Karpas-422 (cell line): Measurements from ENCODE around the gene IL5RA. TPM values are rescaled to one million over a fixed set of nuclear protein-coding genes. Genes with fewer than 3 reads are reported as not detected.

Source experiments
- DNase-seq: peaks from one replicate; pipeline ENCODE4 v3.0.0-alpha.2; 2015
- H2AFZ ChIP-seq: fragments of 200-600 bp; sonication (generic); 2 replicates; pipeline ENCODE4 v1.6.1; 2014; ENCODE audit warnings: antibody characterized with exemption, low read length, mixed read lengths
- H3K27ac ChIP-seq: fragments of 200-600 bp; sonication (generic); 2 replicates; pipeline ENCODE4 v1.5.1; 2014; ENCODE audit warnings: mild to moderate bottlenecking, low read length, moderate library complexity
- H3K27me3 ChIP-seq: fragments of 200-600 bp; sonication (generic); 2 replicates; pipeline ENCODE4 v1.6.1; 2014; ENCODE audit warnings: low read length, mixed read lengths
- H3K36me3 ChIP-seq: fragments of 200-600 bp; sonication (generic); 2 replicates; pipeline ENCODE4 v1.6.1; 2014; ENCODE audit warnings: low read length, mixed read lengths; ENCODE audit not compliant: insufficient read depth
- H3K4me1 ChIP-seq: fragments of 200-600 bp; sonication (generic); 2 replicates; pipeline ENCODE4 v1.6.1; 2014; ENCODE audit warnings: mild to moderate bottlenecking, low read length, mixed read lengths
- H3K4me2 ChIP-seq: fragments of 200-600 bp; sonication (generic); 2 replicates; pipeline ENCODE4 v1.6.1; 2014; ENCODE audit warnings: low read length, low read depth, mild to moderate bottlenecking; ENCODE audit not compliant: poor library complexity, severe bottlenecking
- H3K4me3 ChIP-seq: fragments of 200-600 bp; sonication (generic); 2 replicates; pipeline ENCODE4 v1.5.1; 2014; ENCODE audit warnings: mild to moderate bottlenecking, antibody characterized with exemption, low read length, mixed read lengths
- H3K79me2 ChIP-seq: fragments of 200-600 bp; sonication (generic); 2 replicates; pipeline ENCODE4 v1.6.1; 2014; ENCODE audit warnings: mild to moderate bottlenecking, low read length, mixed read lengths
- H3K9ac ChIP-seq: fragments of 200-600 bp; sonication (generic); 2 replicates; pipeline ENCODE4 v1.6.0; 2014; ENCODE audit warnings: low read length
- H3K9me2 ChIP-seq: fragments of 200-600 bp; sonication (generic), shearing (Covaris generic); replicated peaks from 2 replicates; pipeline ENCODE4 v1.6.0; 2014; ENCODE audit warnings: mild to moderate bottlenecking, low read length, moderate library complexity; ENCODE audit not compliant: insufficient read depth
- H3K9me3 ChIP-seq: fragments of 300-700, 200-600 bp; sonication (generic); 2 replicates; pipeline ENCODE4 v1.6.1; 2014; ENCODE audit warnings: low read length, mixed read lengths
- H4K20me1 ChIP-seq: fragments of 200-600 bp; sonication (generic); 2 replicates; pipeline ENCODE4 v1.6.1; 2014; ENCODE audit warnings: mild to moderate bottlenecking, antibody characterized with exemption, low read length, low read depth; ENCODE audit not compliant: insufficient read depth
- total RNA-seq: library from RNA; depleted of rRNA; stranded (reverse); fragments of >200 nt; shearing (Covaris generic); gene quantifications from 2 replicates; pipeline ENCODE4 v1.2.3, GENCODE V29; 2014; ENCODE audit warnings: low replicate concordance

The IL5RA gene
- total RNA-seq, 1 experiment from 2014 or later = not detected

DNA sequence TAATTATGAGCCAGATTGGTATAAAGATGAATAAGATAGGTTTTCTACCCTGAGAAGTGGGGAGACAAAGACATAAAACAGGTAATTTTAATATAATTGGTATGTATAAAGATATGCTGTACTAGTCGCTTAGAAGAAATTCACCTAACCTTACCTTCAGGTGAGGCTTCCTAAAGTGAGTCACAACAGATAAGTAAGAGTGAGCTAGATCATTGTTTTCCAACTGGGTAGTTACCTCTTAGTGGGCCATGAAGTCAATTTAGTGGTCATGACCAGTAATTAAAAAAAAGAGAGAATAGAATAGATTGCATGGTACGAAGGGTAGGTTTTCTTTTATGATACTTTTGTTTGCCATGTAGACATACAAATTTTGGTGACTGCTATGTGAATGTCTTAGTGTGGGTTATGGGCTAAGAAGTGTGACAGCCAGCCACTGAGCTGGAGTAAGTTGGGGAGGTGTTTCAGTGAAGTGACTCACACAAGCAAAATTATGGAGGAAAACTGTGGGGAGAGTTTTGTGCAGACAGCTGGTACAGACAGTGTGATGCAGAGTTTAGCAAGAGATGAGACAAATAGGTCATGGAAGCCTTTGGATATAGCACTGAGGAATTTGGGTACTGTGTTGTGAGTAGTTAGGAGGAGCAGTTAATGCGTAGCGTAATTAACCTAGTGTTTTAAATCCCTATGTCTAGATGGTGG lies 24.7 kb upstream of the IL5RA start:
- Histone ChIP-seq H3K4me1 (no peaks in the 10 kb centered on the region), H3K79me2 (peaks cover 80% of the 10 kb centered on the region), H3K36me3 (peaks cover 57% of the 10 kb centered on the region), H3K4me2 (no peak overlapping the region), H3K4me3 (no peak overlapping the region), H2AFZ (no peak overlapping the region), H3K27me3 (no peaks in the 10 kb centered on the region), H3K9ac (no peak overlapping the region), H3K9me3 (no peaks in the 10 kb centered on the region), H3K27ac (no peak overlapping the region), H4K20me1 (peaks cover 18% of the 10 kb centered on the region), H3K9me2 (no peaks in the 10 kb centered on the region)
- DNase-seq = no peak

DNA sequence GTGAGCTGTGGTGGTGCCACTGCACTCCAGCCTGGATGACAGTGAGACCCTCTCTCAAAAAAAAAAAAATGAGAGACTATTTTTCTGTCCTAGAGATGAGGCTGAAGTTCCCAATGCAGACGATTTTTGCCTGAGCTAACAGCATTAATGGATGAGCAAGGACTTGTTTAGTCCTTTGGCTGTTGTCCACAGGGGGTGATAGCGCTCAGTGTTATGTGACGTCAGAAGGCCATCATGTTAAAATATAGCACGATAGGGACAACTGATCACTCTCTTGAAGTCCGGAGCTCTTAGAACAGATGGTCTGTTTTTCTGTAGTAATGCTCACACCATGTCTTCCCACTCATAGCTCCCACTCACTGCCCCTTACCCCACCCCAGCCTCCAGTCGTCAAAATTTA lies 23.3 kb upstream of the IL5RA start:
- DNase-seq = no peak
- Histone ChIP-seq H4K20me1 (peaks cover 18% of the 10 kb centered on the region), H3K27ac (no peak overlapping the region)

DNA sequence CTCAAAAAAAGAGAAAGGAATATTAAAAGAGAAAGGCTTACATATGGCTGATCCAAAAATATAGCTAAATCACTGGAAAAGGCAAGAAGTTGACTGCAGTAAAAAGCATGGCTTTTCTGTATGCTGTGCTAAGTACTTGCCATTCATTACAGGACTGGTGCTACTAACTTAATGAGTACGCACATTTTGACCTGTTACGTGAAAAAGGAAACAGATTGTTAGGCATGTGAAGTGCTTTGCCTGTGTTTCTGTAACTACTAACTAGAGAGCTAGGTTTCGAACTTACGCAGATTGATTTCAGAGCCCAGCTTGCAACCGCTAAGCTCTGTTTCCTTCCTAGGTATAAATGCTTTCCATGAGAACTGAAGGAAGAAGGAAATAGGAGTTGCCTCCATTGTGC lies 19.4 kb upstream of the IL5RA start:
- Histone ChIP-seq H3K9me2 (no peaks in the 10 kb centered on the region), H4K20me1 (no peaks in the 10 kb centered on the region), H3K36me3 (peaks cover 38% of the 10 kb centered on the region), H3K9ac (no peak overlapping the region), H3K4me3 (no peak overlapping the region), H2AFZ (no peak overlapping the region), H3K27me3 (no peaks in the 10 kb centered on the region), H3K4me2 (no peak overlapping the region), H3K27ac (no peak overlapping the region), H3K4me1 (peaks cover 14% of the 10 kb centered on the region), H3K79me2 (peaks cover 62% of the 10 kb centered on the region), H3K9me3 (no peaks in the 10 kb centered on the region)
- DNase-seq = no peak

More for the DNA sequence above, 23.3 kb upstream of the IL5RA start:
- Histone ChIP-seq H3K4me3 (no peak overlapping the region), H3K27me3 (no peaks in the 10 kb centered on the region), H3K79me2 (peaks cover 82% of the 10 kb centered on the region), H3K9me3 (no peaks in the 10 kb centered on the region), H3K36me3 (peaks cover 60% of the 10 kb centered on the region), H3K4me2 (no peak overlapping the region), H3K9ac (no peak overlapping the region), H2AFZ (no peak overlapping the region), H3K9me2 (no peaks in the 10 kb centered on the region), H3K4me1 (no peaks in the 10 kb centered on the region)

DNA sequence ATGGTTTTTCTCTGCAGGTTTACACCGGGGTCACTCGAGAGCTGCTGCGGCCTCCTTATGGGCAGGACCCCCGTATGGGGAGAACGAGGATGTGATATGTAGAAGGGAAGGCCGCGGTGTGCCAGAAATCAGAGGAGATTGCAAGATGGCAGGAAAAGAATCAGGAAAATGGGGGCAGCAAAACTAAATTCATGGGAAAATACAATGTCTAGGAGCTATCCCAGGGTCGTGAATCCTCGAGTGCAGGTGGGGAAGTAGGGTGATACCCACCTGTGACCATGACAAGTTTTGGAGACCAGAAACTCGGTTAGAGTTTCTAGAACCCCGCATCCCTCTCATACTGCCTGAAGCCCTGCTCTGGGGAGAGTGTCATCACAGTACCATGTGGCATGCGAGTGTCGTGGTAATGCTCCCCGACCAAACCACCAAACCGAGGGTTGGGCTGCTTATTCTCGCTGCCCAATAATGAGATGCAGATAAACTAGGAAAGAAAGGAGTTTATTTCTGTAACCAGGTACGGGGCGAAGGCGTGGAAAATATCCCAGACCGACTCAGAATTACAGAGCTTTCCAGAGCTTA lies 17.3 kb upstream of the IL5RA start:
- Histone ChIP-seq H3K27ac (peak overlapping the region; percentile 52; the same call in 1 of the 2 replicates), H4K20me1 (no peaks in the 10 kb centered on the region), H3K9me3 (no peaks in the 10 kb centered on the region), H2AFZ (peak overlapping the region; percentile 8; the same call in 1 of the 2 replicates), H3K9me2 (no peaks in the 10 kb centered on the region), H3K9ac (peak overlapping the region; percentile 88), H3K36me3 (peaks cover 28% of the 10 kb centered on the region), H3K79me2 (peaks cover 42% of the 10 kb centered on the region), H3K27me3 (no peaks in the 10 kb centered on the region), H3K4me3 (peak overlapping the region; percentile 92), H3K4me1 (peaks cover 14% of the 10 kb centered on the region), H3K4me2 (peak overlapping the region; percentile 79)
- peak; percentile 51 for DNase-seq

DNA sequence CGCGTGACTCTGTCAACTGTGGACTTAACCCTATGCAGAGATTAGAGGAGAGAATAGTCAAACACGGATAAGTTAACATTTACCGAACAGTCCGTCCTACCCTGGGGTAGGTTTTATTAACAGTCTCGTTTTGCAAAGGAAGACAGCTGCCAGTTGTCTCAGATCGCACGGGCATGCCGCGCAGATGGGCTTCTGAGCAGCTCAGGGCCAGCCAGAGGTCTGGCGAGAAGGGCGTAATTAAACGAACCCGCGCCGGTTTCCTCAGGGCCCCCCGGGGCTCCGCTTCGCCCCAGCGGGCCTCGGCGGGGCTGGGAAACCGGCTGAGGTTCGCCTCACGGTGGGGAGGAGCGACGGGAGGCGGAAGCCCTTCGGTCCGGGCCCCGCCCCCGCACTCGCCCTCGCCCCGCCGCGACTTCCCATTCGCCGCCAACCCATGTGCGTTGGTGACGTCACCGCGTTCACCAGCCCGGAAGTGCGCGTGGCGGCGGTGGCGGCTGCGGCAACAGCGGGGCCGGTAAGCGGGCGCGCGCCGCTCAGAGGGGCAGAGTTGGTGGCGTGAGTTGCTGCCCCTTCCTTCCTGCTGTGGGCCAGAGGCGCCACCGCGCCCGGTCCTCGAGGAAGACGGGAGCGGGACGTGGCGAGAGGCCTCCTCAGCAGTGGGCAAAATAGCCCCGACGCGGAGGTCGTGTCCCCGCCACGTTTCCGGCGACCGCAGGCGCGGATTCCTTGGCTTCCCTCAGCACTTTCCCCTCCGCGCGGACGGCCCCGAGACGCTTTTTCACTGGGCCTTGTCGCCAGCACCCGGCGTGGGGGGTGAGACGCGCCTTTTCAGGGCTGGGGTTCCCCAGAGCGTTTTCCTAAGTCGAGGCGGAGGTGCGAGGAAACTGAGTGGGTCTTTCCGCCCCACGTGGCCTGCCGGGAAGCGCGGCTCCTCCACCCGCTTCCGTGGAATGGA lies 16.6 kb upstream of the IL5RA start, which contains the start of gene TRNT1:
Gene TRNT1, plus strand, starts transcription at position 464 of the 955 bp plus-strand sequence. CDS start 2,101 bp downstream, outside the sequence.
- peak; percentile 98 for DNase-seq
- H3K79me2 ChIP-seq = peaks cover 42% of the 10 kb centered on the region
- peak within 1 kb of the TSS; percentile 52; the same call in 1 of the 2 replicates for H3K27ac ChIP-seq

DNA sequence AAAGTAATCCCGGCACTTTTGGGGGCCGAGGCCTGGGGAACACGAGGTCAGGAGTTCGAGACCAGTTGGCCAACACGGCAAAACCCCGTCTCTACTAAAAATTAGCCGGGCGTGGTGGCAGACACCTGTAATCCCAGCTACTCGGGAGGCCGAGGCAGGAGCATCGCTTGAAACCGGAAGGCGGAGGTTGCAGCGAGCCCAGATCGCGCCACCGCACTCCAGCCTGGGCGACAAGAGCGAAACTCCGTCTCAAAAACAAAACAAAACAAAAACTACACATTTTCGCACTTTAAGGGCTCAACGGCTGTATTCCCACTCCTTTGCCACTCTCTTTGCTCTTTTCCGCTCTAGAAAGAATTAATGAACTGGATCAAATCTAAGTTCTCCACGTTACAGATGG lies 15.8 kb upstream of the IL5RA start:
- H3K9ac ChIP-seq = peak overlapping the region; percentile 88
- H3K27ac ChIP-seq = peak overlapping the region; percentile 26; the same call in 1 of the 2 replicates
- H3K9me2 ChIP-seq = no peaks in the 10 kb centered on the region

More for the DNA sequence above, 16.6 kb upstream of the IL5RA start, which contains the start of gene TRNT1:
- Histone ChIP-seq H4K20me1 (no peaks in the 10 kb centered on the region), H3K4me3 (peak within 1 kb of the TSS; percentile 92), H3K36me3 (peaks cover 28% of the 10 kb centered on the region), H3K4me2 (peak within 1 kb of the TSS; percentile 79), H3K27me3 (no peaks in the 10 kb centered on the region), H3K9me3 (no peaks in the 10 kb centered on the region), H3K9ac (peak within 1 kb of the TSS; percentile 88), H3K9me2 (no peaks in the 10 kb centered on the region), H3K4me1 (peaks cover 14% of the 10 kb centered on the region), H2AFZ (peak within 1 kb of the TSS; percentile 71)

DNA sequence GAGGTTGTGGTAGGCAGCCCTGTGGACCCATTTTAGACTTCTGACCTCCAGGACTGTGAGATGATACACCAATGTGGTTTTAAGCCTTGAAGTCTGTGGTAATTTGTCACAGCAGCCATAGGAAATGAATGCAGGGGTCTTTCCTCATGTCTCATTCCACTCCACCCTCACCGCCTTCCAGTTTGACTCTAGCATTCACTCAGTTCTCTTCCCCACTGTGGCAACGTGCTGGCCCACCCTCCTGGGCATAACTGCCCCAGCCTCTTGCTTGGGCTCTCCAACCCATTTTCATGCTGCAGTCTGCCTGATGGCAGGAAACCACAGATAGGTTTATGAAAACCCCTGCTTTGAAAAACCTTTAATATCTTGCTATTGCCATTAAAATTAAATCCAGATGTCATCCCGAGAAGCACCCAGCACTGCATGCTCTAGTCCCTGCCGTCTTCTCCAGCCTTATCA lies 9.2 kb upstream of the IL5RA start:
- Histone ChIP-seq H4K20me1 (no peaks in the 10 kb centered on the region), H3K4me3 (no peak overlapping the region), H3K9me3 (no peaks in the 10 kb centered on the region), H3K4me1 (no peaks in the 10 kb centered on the region), H3K79me2 (no peaks in the 10 kb centered on the region), H3K27me3 (no peaks in the 10 kb centered on the region), H3K27ac (no peak overlapping the region), H3K4me2 (no peak overlapping the region), H3K36me3 (no peaks in the 10 kb centered on the region), H2AFZ (no peak overlapping the region), H3K9me2 (no peaks in the 10 kb centered on the region), H3K9ac (no peak overlapping the region)
- no peak for DNase-seq

More for the DNA sequence above, 15.8 kb upstream of the IL5RA start:
- Histone ChIP-seq H2AFZ (peak overlapping the region; percentile 71), H3K27me3 (no peaks in the 10 kb centered on the region), H3K36me3 (peaks cover 24% of the 10 kb centered on the region), H3K79me2 (peaks cover 38% of the 10 kb centered on the region), H4K20me1 (no peaks in the 10 kb centered on the region), H3K4me2 (peak overlapping the region; percentile 79), H3K9me3 (no peaks in the 10 kb centered on the region), H3K4me1 (peaks cover 14% of the 10 kb centered on the region), H3K4me3 (peak overlapping the region; percentile 92)
- DNase-seq = no peak
